ENCODE results near the gene PSMA3. TPM values are rescaled to one million over a fixed set of nuclear protein-coding genes. Genes with fewer than 3 reads are reported as not detected.

PSMA3 gene
- total RNA-seq, 1 experiment from 2014 or later: 260 TPM

DNA sequence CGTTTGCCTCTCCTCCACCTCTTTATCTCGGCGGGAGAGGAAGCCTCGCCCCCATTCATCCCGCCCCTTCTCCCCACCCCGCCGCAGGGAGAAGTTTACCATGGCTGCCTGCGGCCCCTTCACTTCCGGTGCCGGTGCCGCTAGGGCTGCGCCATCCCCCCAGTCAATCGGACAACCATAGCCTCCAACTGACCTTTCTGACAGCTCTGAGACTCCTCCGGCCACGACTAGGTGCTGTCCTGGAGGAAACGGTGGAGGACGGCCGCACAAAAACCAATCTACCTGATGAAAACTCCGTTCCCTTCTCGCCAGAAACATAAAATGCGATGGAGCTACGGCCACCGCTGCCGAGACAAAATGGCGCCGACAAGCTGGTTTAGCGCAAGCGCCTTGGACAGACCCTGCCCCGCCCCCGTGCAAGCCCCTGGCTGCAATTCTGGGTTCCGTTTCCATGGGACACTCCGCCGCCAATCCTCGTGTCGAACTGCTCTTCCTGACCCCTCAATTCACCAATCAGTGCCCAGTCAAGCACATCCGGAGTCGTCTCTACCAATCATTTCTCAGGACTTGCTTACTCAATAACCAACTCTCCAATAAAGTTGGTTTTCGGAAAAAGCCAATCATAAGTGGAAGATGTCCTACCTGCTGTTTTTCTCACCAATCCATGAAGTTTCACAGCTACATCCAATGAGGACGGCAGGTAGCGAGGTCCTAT, 53.3 kb downstream of the PSMA3 start:
- H3K27ac Mint-ChIP-seq (ENCODE audit: unreplicated experiment): no peak overlapping the region
- TF ChIP-seq, protein P1, sequence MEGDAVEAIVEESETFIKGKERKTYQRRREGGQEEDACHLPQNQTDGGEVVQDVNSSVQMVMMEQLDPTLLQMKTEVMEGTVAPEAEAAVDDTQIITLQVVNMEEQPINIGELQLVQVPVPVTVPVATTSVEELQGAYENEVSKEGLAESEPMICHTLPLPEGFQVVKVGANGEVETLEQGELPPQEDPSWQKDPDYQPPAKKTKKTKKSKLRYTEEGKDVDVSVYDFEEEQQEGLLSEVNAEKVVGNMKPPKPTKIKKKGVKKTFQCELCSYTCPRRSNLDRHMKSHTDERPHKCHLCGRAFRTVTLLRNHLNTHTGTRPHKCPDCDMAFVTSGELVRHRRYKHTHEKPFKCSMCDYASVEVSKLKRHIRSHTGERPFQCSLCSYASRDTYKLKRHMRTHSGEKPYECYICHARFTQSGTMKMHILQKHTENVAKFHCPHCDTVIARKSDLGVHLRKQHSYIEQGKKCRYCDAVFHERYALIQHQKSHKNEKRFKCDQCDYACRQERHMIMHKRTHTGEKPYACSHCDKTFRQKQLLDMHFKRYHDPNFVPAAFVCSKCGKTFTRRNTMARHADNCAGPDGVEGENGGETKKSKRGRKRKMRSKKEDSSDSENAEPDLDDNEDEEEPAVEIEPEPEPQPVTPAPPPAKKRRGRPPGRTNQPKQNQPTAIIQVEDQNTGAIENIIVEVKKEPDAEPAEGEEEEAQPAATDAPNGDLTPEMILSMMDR (IDR thresholded peaks at IDR 0.05; ENCODE audit: unreplicated experiment): no peak
- no peaks in the 10 kb centered on the region for H3K9me3 Mint-ChIP-seq (ENCODE audit: low read depth, unreplicated experiment)
- no TSS peak for BruUV-seq (replicated peaks)
- no peaks in the 10 kb centered on the region for H3K4me1 Mint-ChIP-seq (ENCODE audit: low read depth, unreplicated experiment)
- H3K4me3 Mint-ChIP-seq (ENCODE audit: low read depth, unreplicated experiment): no peak overlapping the region
- peaks cover 50% of the 10 kb centered on the region for H3K36me3 Mint-ChIP-seq (ENCODE audit: insufficient read depth, unreplicated experiment)
- peak; percentile 98 for DNase-seq
- intact Hi-C loops (cut with micrococcal nuclease; ENCODE audit: unreplicated experiment): loop anchor here (5.0 kb wide), 1 partner anchor 56 kb away; the partner anchor contains the start of gene PSMA3
- CTCF ChIA-PET: interaction anchor here (0.6 to 1.9 kb wide), 9 partner anchors 17 to 1017 kb away, joined by 3 to 10 read pairs (median 3); partner anchors contain the start of gene TOMM20L
- no peaks in the 10 kb centered on the region for H3K27me3 Mint-ChIP-seq (ENCODE audit: unreplicated experiment)

DNA sequence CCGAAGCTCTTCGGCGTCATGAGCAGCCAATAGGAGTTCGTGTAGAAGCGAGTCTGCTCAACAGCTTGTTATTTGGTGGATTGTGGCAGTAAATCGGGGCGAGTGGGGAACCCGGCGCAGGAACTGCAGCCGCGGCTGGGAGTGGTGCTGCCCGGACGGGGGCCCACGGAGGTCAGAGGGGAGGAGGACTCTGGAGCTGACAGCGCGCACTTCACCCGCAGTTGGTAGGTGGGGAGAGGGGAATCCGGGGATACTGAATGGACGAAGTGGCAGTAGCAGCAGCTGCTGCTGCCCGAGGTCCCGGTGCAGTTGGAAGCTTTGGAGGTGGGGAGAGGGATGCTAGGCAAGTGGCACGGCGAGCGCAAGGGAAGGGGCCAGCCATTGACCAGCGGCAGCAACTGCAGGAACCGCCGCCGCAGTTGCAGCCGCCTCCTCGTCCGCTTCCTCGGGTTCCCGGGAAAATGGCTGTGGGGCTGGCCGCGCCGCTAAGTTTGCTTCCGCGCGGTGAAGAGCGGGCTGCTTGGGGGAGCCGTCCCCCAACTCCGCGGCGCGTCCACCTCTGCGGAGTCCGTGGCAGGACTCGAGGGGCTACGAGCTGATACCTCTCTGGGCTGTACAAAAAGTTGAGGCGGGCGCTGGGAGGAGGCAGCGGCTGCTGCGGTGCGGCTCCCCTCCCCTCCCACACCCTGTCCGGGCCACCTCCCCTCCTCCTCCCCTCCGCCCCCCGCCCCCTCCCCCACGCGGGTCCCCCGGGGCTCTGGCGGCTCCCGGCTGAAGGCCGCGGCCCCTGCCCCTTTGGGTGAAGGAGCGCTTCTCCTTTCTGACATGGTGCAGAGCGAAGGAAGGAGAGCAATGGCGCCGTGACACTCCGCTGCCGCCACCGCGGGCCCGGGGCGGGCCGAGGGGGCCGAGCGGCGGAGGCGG, 54.1 kb downstream of the PSMA3 start, which contains the start of gene ARID4A:
Gene ARID4A, plus strand, starts transcription at position 79 of the 924 bp plus-strand sequence. CDS start 1,300 bp downstream, outside the sequence.
- CTCF ChIA-PET: interaction anchor here (0.6 to 1.9 kb wide), 8 partner anchors 17 to 150 kb away, joined by 3 to 10 read pairs (median 3); partner anchors contain the start of gene TOMM20L
- TF ChIP-seq, protein P1 (IDR thresholded peaks at IDR 0.05; ENCODE audit: unreplicated experiment): no peak
- H3K27ac Mint-ChIP-seq (ENCODE audit: unreplicated experiment): peak within 1 kb of the TSS; percentile 84
- no peaks in the 10 kb centered on the region for H3K4me1 Mint-ChIP-seq (ENCODE audit: low read depth, unreplicated experiment)
- intact Hi-C loops (cut with micrococcal nuclease; ENCODE audit: unreplicated experiment): loop anchor here (5.0 kb wide), 1 partner anchor 56 kb away; the partner anchor contains the start of gene PSMA3
- BruUV-seq (replicated peaks): no TSS peak
- peak; percentile 16 for DNase-seq
- H3K36me3 Mint-ChIP-seq (ENCODE audit: insufficient read depth, unreplicated experiment): peaks cover 42% of the 10 kb centered on the region
- no peaks in the 10 kb centered on the region for H3K9me3 Mint-ChIP-seq (ENCODE audit: low read depth, unreplicated experiment)
- no peaks in the 10 kb centered on the region for H3K27me3 Mint-ChIP-seq (ENCODE audit: unreplicated experiment)
- H3K4me3 Mint-ChIP-seq (ENCODE audit: low read depth, unreplicated experiment): no peak within 1 kb of the TSS

DNA sequence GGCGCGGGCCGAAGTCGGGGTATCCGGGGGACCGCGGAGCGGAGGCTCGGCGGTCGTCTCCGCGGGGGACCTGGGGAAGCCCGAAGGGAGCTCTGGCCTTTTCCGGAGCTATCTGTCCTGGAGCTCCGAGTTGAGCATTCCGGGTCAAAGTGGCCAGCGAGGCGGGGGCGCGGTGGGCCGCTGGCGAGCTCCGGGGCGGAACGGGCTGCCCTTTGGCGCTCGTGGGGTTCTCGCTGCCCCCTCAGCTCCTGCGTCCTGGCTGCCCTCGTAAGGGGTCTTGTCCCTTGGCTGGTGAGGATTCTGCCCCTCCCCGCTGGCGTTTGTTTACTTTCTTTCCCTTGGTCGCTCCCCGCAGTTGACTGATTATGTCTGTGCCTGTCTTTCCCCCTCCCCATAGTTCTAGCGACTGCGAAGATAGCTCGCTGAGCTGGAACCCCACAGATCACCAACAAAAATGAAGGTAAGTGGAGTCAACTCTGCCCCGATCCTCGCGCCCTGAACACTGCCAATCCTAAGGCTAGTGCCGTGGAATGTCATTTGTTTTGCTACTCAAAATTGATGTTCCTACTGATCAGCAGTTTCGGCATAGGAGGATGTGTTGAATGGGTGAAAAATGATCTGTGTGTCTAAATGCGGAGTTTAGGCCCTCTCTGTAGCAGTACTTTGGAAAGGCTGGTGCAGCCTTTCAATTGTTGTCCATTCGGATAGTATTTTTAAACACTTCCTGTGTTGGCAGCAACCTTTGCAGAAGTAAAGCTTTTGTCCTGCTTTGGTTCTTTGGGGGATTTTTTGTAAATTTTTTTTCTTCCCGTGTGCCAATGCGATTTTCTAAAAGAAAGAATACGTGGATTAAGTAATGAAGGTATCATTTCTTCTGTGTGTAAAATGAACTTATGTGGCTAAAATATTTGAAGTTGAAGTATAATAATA, 55.0 kb downstream of the PSMA3 start:
- Mint-ChIP-seq H3K36me3 (ENCODE audit: insufficient read depth, unreplicated experiment) (peaks cover 32% of the 10 kb centered on the region), H3K4me1 (ENCODE audit: low read depth, unreplicated experiment) (no peaks in the 10 kb centered on the region), H3K9me3 (ENCODE audit: low read depth, unreplicated experiment) (no peaks in the 10 kb centered on the region), H3K4me3 (ENCODE audit: low read depth, unreplicated experiment) (no peak overlapping the region), H3K27me3 (ENCODE audit: unreplicated experiment) (no peaks in the 10 kb centered on the region), H3K27ac (ENCODE audit: unreplicated experiment) (peak overlapping the region; percentile 84)
- TF ChIP-seq, protein P1 (IDR thresholded peaks at IDR 0.05; ENCODE audit: unreplicated experiment): no peak
- BruUV-seq (replicated peaks): TSS peak; percentile 43
- intact Hi-C loops (cut with micrococcal nuclease; ENCODE audit: unreplicated experiment): loop anchor here (5.0 kb wide), 1 partner anchor 57 kb away; the partner anchor contains the start of gene PSMA3
- CTCF ChIA-PET: interaction anchor here (0.6 to 0.7 kb wide), 2 partner anchors 151 to 358 kb away, joined by 3 read pairs; no protein-coding TSS in a partner anchor
- DNase-seq: peak; percentile 10

Data from Calu3 (cell line).